IMR-90 (cell line): Measurements from ENCODE around the gene PYGB.

Source experiments
- BHLHE40 ChIP-seq: fragments of 150-350 bp; IDR thresholded peaks from 2 replicates; pipeline ENCODE4 v1.6.1; 2016; ENCODE audit warnings: mild to moderate bottlenecking, low read depth, low read length
- CEBPB ChIP-seq: IDR thresholded peaks from 2 replicates; pipeline ENCODE4 v1.6.1; 2012; ENCODE audit warnings: low read depth, low read length, improper control_type of control experiment
- CHD1 ChIP-seq: IDR thresholded peaks from 2 replicates; pipeline ENCODE4 v1.6.1; 2012; ENCODE audit warnings: low read depth, low read length, improper control_type of control experiment
- CTCF ChIP-seq: conservative IDR thresholded peaks from 2 replicates; pipeline ENCODE4 v1.5.1; 2012; ENCODE audit warnings: mild to moderate bottlenecking, low read depth, low read length, improper control_type of control experiment
- FOS ChIP-seq: fragments of 150-350 bp; IDR thresholded peaks from 2 replicates; pipeline ENCODE4 v1.6.1; 2016; ENCODE audit warnings: low read depth, low read length
- MAZ ChIP-seq: IDR thresholded peaks from 2 replicates; pipeline ENCODE4 v1.6.1; 2012; ENCODE audit warnings: low read depth, mild to moderate bottlenecking, low read length, improper control_type of control experiment, moderate library complexity, borderline replicate concordance
- POLR2A ChIP-seq: IDR thresholded peaks from 2 replicates; pipeline ENCODE4 v1.6.1; 2012; ENCODE audit warnings: mild to moderate bottlenecking, low read depth, low read length
- RCOR1 ChIP-seq: IDR thresholded peaks from 2 replicates; pipeline ENCODE4 v1.6.1; 2012; ENCODE audit warnings: mild to moderate bottlenecking, low read length, improper control_type of control experiment; ENCODE audit not compliant: insufficient replicate concordance

- no peak for TF ChIP-seq CTCF
- no peak for TF ChIP-seq BHLHE40
- no peak for TF ChIP-seq CEBPB
- no peak for TF ChIP-seq FOS
- TF ChIP-seq POLR2A, result no peak
- TF ChIP-seq MAZ, result no peak
- TF ChIP-seq RCOR1, result no peak
- TF ChIP-seq CHD1, result no peak
Measured at GRCh38 chr20:25256226-25256859, 8.5 kb downstream of the PYGB start.
